ENCODE measurements around the gene PLCZ1. TPM values are rescaled to one million over a fixed set of nuclear protein-coding genes. Genes with fewer than 3 reads are reported as not detected.

The PLCZ1 gene
- total and polyA plus RNA-seq, 2 experiments from 2014 or later = not detected

GRCh38 chr12:18689771-18690170, 48.0 kb downstream of the PLCZ1 start:
- no peak overlapping the region for H3K27ac ChIP-seq
- TF ChIP-seq CTCF (IDR thresholded peaks at IDR 0.05; ENCODE audit: low read depth, low read length) = no peak

GRCh38 chr12:18684430-18684829, 53.4 kb downstream of the PLCZ1 start:
- H3K27me3 ChIP-seq = no peaks in the 10 kb centered on the region
- H3K4me1 ChIP-seq (ENCODE audit: low read depth) = no peaks in the 10 kb centered on the region
- H3K27ac ChIP-seq = no peak overlapping the region
- no peaks in the 10 kb centered on the region for H3K36me3 ChIP-seq
- H3K9me3 ChIP-seq (ENCODE audit: low read depth) = no peaks in the 10 kb centered on the region
- peak in 1 of 2 donors; percentile 25 for DNase-seq (ENCODE audit: low read depth in 1 of 2, low spot score in 1 of 2)
- H3K4me3 ChIP-seq = no peak overlapping the region
- no peak for TF ChIP-seq CTCF (IDR thresholded peaks at IDR 0.05; ENCODE audit: low read depth, low read length)

More at GRCh38 chr12:18689771-18690170, 48.0 kb downstream of the PLCZ1 start:
- DNase-seq (ENCODE audit: low read depth in 1 of 2, low spot score in 1 of 2) = no peak
- no peaks in the 10 kb centered on the region for H3K4me1 ChIP-seq (ENCODE audit: low read depth)
- no peak overlapping the region for H3K4me3 ChIP-seq
- H3K27me3 ChIP-seq = no peaks in the 10 kb centered on the region
- H3K36me3 ChIP-seq = no peaks in the 10 kb centered on the region
- H3K9me3 ChIP-seq (ENCODE audit: low read depth) = no peaks in the 10 kb centered on the region

- TF ChIP-seq CTCF (IDR thresholded peaks at IDR 0.05; ENCODE audit: low read depth, low read length) = no peak
Observed at GRCh38 chr12:18683327-18684013, 54.3 kb downstream of the PLCZ1 start.

GRCh38 chr12:18681818-18682217, 56.0 kb downstream of the PLCZ1 start:
- Histone ChIP-seq H3K4me3 (no peak overlapping the region), H3K36me3 (no peaks in the 10 kb centered on the region), H3K4me1 (ENCODE audit: low read depth) (no peaks in the 10 kb centered on the region), H3K27ac (no peak overlapping the region), H3K27me3 (no peaks in the 10 kb centered on the region), H3K9me3 (ENCODE audit: low read depth) (no peaks in the 10 kb centered on the region)
- TF ChIP-seq CTCF (IDR thresholded peaks at IDR 0.05; ENCODE audit: low read depth, low read length) = no peak
- no peak for DNase-seq (ENCODE audit: low read depth in 1 of 2, low spot score in 1 of 2)

More at GRCh38 chr12:18683327-18684013, 54.3 kb downstream of the PLCZ1 start:
- H3K9me3 ChIP-seq (ENCODE audit: low read depth) = no peaks in the 10 kb centered on the region
- H3K27ac ChIP-seq = no peak overlapping the region
- no peak overlapping the region for H3K4me3 ChIP-seq
- no peaks in the 10 kb centered on the region for H3K4me1 ChIP-seq (ENCODE audit: low read depth)
- peak in 1 of 2 donors; percentile 30 for DNase-seq (ENCODE audit: low read depth in 1 of 2, low spot score in 1 of 2)
- H3K27me3 ChIP-seq = no peaks in the 10 kb centered on the region
- no peaks in the 10 kb centered on the region for H3K36me3 ChIP-seq

GRCh38 chr12:18676996-18677588, 60.7 kb downstream of the PLCZ1 start:
- peak in 1 of 2 donors; percentile 18 for DNase-seq (ENCODE audit: low read depth in 1 of 2, low spot score in 1 of 2)
- TF ChIP-seq CTCF (IDR thresholded peaks at IDR 0.05; ENCODE audit: low read depth, low read length) = no peak
- no peak overlapping the region for H3K4me3 ChIP-seq
- H3K4me1 ChIP-seq (ENCODE audit: low read depth) = no peaks in the 10 kb centered on the region
- no peaks in the 10 kb centered on the region for H3K9me3 ChIP-seq (ENCODE audit: low read depth)
- no peak overlapping the region for H3K27ac ChIP-seq
- no peaks in the 10 kb centered on the region for H3K27me3 ChIP-seq
- H3K36me3 ChIP-seq = no peaks in the 10 kb centered on the region

All from cardiac muscle cell (in vitro differentiated cells and primary cell).